HepG2 (cell line): Measurements from ENCODE around the gene FAM169A. TPM values are rescaled to one million over a fixed set of nuclear protein-coding genes. Genes with fewer than 3 reads are reported as not detected.

ENCODE experiments used
- CSRNP2 ChIP-seq: sonication (generic); formaldehyde crosslinking; conservative IDR thresholded peaks from 2 replicates; pipeline ENCODE4 v1.8.0; 2022; ENCODE audit warnings: low read depth, missing genetic modification reagents
- EEA1 ChIP-seq: sonication (generic); formaldehyde crosslinking; IDR thresholded peaks from 2 replicates; pipeline ENCODE4 v1.5.1; 2020; ENCODE audit warnings: mild to moderate bottlenecking, missing genetic modification reagents, borderline replicate concordance
- EZH2 ChIP-seq: conservative IDR thresholded peaks from 2 replicates; pipeline ENCODE4 v1.6.1; 2012; ENCODE audit warnings: mild to moderate bottlenecking, low read depth, low read length, moderate library complexity
- FOXA1 ChIP-seq, 2 experiments: fragments of 450-650 bp in 1 of 2; sonication (generic) in 1 of 2; formaldehyde crosslinking in 1 of 2; IDR thresholded peaks; 2 replicates each; pipeline versions ENCODE4 v1.4.0 to v1.6.1; 2016 to 2020; ENCODE audit warnings: missing genetic modification reagents in 1 of 2
- GMEB1 ChIP-seq: sonication (generic); formaldehyde crosslinking; IDR thresholded peaks from 2 replicates; pipeline ENCODE4 v1.5.1; 2020; ENCODE audit warnings: missing genetic modification reagents, mild to moderate bottlenecking, borderline replicate concordance
- HDAC2 ChIP-seq: sonication (generic); formaldehyde crosslinking; IDR thresholded peaks from 2 replicates; pipeline ENCODE4 v1.4.0; 2020; ENCODE audit warnings: missing genetic modification reagents
- KLF12 ChIP-seq: sonication (generic); formaldehyde crosslinking; IDR thresholded peaks from 2 replicates; pipeline ENCODE4 v1.4.0; 2020; ENCODE audit warnings: missing genetic modification reagents, borderline replicate concordance
- MLXIP ChIP-seq: sonication (generic); formaldehyde crosslinking; IDR thresholded peaks from 2 replicates; pipeline ENCODE4 v1.9.0; 2021; ENCODE audit warnings: missing genetic modification reagents, borderline replicate concordance
- NAIF1 ChIP-seq: sonication (generic); formaldehyde crosslinking; IDR thresholded peaks from 2 replicates; pipeline ENCODE4 v1.5.0; 2020; ENCODE audit warnings: mild to moderate bottlenecking, missing genetic modification reagents, borderline replicate concordance
- NR2F6 ChIP-seq, 2 experiments: IDR thresholded peaks; 2 replicates each; pipeline ENCODE4 v1.6.1; 2016; ENCODE audit warnings: antibody characterized with exemption in 1 of 2, mild to moderate bottlenecking in 1 of 2
- RBFOX2 ChIP-seq: fragments of 200-400 bp; formaldehyde crosslinking; IDR thresholded peaks from 2 replicates; pipeline ENCODE4 v1.6.1; 2017; ENCODE audit warnings: low read depth, mild to moderate bottlenecking, low read length
- ZBTB4 ChIP-seq: sonication (generic); formaldehyde crosslinking; IDR thresholded peaks from 2 replicates; pipeline ENCODE4 v1.4.0; 2020; ENCODE audit warnings: missing genetic modification reagents, mild to moderate bottlenecking, borderline replicate concordance
- ZMYM2 ChIP-seq: sonication (generic); formaldehyde crosslinking; IDR thresholded peaks from 2 replicates; pipeline ENCODE4 v1.8.0; 2022; ENCODE audit warnings: mild to moderate bottlenecking, missing genetic modification reagents
- ZSCAN12 ChIP-seq: sonication (generic); formaldehyde crosslinking; IDR thresholded peaks from 2 replicates; pipeline ENCODE4 v1.9.0; 2021; ENCODE audit warnings: mild to moderate bottlenecking, missing genetic modification reagents
- polyA plus RNA-seq, 8 experiments: library from polyadenylated mRNA; depleted of rRNA in 3 of 8; stranded (reverse) in 7 of 8; unstranded in 1 of 8; fragments of >200 nt; fragmentation: Illumina TruSeq in 4 of 8; extraction: Trizol in 4 of 8; gene quantifications; 2 replicates each; pipeline versions ENCODE4 v1.2.1 to v1.2.3, GENCODE V29; 2011 to 2016; ENCODE audit warnings: low read depth in 4 of 8, missing spikeins in 1 of 8, mixed read lengths in 1 of 8; ENCODE audit not compliant: insufficient read depth in 1 of 8
- total RNA-seq, 5 experiments: library from RNA; depleted of rRNA; stranded (reverse); fragments of >200 nt; fragmentation: Illumina TruSeq; extraction: Trizol; gene quantifications; 2 replicates each; pipeline ENCODE4 v1.2.3, GENCODE V29; 2016; ENCODE audit warnings: low read depth in 1 of 5
- TF ChIP-seq, protein P1 (sequence below): sonication (generic); formaldehyde crosslinking; IDR thresholded peaks from 2 replicates; pipeline ENCODE4 v1.4.0; 2020; ENCODE audit warnings: missing genetic modification reagents
- TF ChIP-seq, protein P2 (sequence below): sonication (generic); formaldehyde crosslinking; IDR thresholded peaks from 2 replicates; pipeline ENCODE4 v1.4.0; 2020; ENCODE audit warnings: missing genetic modification reagents

Gene FAM169A
- total and polyA plus RNA-seq, 2 of the 13 experiments (the other 11 are each of a cell fraction or from before 2014, with no cell fraction given): 21.1 to 110 TPM

DNA sequence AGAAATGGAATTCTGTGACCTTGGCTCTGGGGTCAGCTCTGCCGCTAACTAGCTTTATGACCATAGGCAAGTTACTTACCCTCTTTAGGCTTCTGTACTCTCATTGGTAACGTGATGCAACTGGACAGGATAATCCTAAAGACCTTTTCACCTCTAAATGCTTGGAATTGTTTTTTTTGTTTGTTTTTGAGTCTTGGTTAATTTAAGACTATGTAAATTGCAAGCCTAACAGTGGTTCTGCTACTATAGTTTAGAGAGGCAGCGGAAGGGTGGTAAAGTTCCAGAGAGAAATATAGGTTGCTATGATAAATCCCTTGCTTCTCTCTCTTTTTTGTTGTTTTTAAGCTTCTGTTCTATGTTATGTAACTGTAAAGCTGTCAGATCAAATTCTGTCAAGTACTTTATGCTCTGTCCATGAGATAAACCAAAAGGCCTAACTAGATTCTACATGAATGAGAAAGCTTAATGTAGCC, 17.6 kb downstream of the FAM169A start (continued):
- no peak for TF ChIP-seq CSRNP2 (CRISPR knock-in tag)
- TF ChIP-seq KLF12: no peak
- TF ChIP-seq RBFOX2: no peak
- no peak for TF ChIP-seq GMEB1
- TF ChIP-seq ZSCAN12 (CRISPR knock-in tag): no peak
- TF ChIP-seq FOXA1 (IDR thresholded peaks at IDR 0.05): no peak
- 0 out of 2 replicates have a peak, but pooled peaks have one; percentile 19 for TF ChIP-seq FOXA1 (CRISPR knock-in tag; IDR thresholded peaks at IDR 0.05)
- TF ChIP-seq HDAC2 (CRISPR knock-in tag): peak; percentile 39; the same call in 1 of the 2 replicates
- TF ChIP-seq EZH2: no peak
- no peak for TF ChIP-seq MLXIP
- no peak for TF ChIP-seq ZMYM2
- TF ChIP-seq, protein P1, sequence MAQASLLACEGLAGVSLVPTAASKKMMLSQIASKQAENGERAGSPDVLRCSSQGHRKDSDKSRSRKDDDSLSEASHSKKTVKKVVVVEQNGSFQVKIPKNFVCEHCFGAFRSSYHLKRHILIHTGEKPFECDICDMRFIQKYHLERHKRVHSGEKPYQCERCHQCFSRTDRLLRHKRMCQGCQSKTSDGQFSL: no peak
- TF ChIP-seq, protein P2, sequence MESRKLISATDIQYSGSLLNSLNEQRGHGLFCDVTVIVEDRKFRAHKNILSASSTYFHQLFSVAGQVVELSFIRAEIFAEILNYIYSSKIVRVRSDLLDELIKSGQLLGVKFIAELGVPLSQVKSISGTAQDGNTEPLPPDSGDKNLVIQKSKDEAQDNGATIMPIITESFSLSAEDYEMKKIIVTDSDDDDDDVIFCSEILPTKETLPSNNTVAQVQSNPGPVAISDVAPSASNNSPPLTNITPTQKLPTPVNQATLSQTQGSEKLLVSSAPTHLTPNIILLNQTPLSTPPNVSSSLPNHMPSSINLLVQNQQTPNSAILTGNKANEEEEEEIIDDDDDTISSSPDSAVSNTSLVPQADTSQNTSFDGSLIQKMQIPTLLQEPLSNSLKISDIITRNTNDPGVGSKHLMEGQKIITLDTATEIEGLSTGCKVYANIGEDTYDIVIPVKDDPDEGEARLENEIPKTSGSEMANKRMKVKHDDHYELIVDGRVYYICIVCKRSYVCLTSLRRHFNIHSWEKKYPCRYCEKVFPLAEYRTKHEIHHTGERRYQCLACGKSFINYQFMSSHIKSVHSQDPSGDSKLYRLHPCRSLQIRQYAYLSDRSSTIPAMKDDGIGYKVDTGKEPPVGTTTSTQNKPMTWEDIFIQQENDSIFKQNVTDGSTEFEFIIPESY (CRISPR knock-in tag): peak; percentile 77
- no peak for TF ChIP-seq ZBTB4
- peak; percentile 95 for TF ChIP-seq NR2F6 (IDR thresholded peaks at IDR 0.05)
- TF ChIP-seq NR2F6 (CRISPR knock-in tag; IDR thresholded peaks at IDR 0.05): peak; percentile 92
- TF ChIP-seq EEA1 (CRISPR knock-in tag): no peak
- no peak for TF ChIP-seq NAIF1 (CRISPR knock-in tag)
